ENCODE measurements around the gene FARP2.

DNA sequence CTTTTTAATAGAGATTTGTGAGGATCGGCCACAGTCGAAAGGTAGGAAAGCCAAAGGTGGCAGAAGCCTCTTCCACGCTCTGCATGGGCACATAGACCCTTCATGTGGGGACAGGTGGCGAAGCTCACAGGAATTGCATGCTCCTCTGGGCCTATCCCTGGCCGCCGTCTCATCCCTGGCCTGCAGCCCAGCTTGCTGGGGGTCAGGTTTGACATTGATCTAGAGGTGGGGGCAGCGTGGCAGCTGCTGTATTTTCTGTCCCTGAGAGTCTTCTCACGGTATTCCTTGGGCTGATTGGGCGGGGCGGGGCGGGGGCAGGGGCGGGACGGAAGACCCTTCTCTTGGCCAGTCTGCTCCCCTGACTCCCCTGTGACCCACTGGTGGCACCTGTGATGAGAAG lies 103.4 kb downstream of the FARP2 start:
- no peak for TF ChIP-seq ZNF274 (IDR thresholded peaks at IDR 0.05; ENCODE audit: low read depth, low read length)
- no peak for TF ChIP-seq SUZ12 (IDR thresholded peaks at IDR 0.05; ENCODE audit: extremely low read depth, insufficient read depth, insufficient read length)
- no peak for TF ChIP-seq YY1 (IDR thresholded peaks at IDR 0.05; ENCODE audit: insufficient read depth, insufficient read length)

All from NT2/D1 (cell line).